NCI-H1436 (cell line): ENCODE results near the gene RAD51AP1.

Experiments
- DNase-seq: peaks from one replicate; lab custom pipeline; 2025; lab: John Stamatoyannopoulos, UW

RAD51AP1 gene

DNA sequence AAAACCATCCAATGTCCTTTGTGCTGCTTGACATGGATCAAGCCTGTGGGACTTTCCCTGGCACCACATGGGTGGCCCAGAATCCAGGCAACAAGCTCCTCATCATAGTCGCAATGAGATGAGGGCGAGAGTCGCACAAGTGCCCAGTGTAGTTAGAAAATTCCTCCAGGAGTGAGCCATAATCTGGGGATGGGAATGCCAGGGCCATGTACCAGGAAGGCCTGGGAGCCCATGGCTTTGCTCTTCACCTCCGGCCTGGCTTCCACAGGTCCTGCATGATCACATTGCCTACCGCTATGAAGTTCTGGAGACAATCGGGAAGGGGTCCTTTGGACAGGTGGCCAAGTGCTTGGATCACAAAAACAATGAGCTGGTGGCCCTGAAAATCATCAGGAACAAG, 57.2 kb downstream of the RAD51AP1 start:
- DNase-seq: no peak

DNA sequence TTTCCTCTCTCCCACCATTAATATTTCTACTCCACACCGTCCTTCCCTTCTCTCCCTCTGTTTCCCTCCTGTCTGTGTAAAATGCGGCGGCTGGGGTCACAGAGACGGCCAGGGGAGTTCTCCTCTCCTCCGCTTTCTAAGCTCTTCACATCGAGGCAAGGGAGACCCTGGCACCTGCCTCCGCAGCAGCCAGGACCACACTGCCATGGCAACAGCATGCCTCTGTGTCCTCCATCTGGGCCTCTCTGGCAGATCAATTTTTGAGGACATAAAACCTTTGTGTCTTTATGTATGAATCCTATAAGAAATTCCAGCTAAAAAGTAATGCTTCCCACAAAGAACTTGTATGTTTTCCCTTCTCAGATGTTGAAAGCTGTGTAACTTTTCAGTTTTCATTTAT, 64.7 kb downstream of the RAD51AP1 start:
- DNase-seq: no peak

GRCh38 chr12:4603946-4604345, 65.3 kb downstream of the RAD51AP1 start:
- no peak for DNase-seq

DNA sequence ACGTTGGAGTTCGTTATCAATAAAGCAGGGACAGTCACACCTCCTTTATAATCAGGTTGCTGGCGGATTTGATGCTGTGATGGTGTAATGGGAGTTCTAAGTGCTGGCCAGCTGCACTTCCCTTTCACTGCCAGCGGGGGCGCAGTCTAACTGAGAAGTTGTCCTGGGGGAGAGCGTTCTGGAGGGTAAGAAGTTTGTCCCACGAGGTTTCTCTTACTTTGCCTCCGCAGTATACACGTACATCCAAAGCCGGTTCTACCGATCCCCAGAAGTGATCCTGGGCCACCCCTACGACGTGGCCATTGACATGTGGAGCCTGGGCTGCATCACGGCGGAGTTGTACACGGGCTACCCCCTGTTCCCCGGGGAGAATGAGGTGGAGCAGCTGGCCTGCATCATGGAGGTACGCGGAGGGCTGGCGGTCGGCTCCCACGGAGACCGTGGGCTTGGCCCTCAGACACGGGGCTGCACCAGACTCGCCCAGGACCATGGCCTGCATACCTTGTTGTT, 66.0 kb downstream of the RAD51AP1 start:
- DNase-seq: peak; percentile 86

DNA sequence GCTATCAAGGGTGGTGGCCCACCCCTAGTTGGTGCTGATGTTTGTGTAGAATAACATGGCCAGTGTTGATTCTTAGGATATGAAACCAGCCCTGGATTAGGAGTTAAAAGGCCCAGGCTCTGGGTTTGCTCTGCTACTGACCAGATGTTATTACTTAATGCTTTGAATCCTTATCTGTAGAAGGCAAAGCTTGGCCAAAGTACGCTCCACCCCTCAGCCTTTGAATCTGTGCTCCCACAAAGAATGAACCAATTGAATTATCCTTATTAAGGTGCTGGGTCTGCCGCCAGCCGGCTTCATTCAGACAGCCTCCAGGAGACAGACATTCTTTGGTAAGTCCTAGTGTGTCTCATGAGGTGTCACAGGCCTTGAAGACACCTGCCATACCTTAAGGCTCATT, 68.4 kb downstream of the RAD51AP1 start:
- DNase-seq: no peak

GRCh38 chr12:4609071-4609470, 70.4 kb downstream of the RAD51AP1 start:
- DNase-seq: no peak
